H9 (cell line): ENCODE data around the gene OGFOD2. TPM values are rescaled to one million over a fixed set of nuclear protein-coding genes. Genes with fewer than 3 reads are reported as not detected.

ENCODE experiments used
- DNase-seq: peaks from one replicate; pipeline ENCODE4 v3.0.0-alpha.2; 2017
- H2AFZ ChIP-seq: one replicate; pipeline ENCODE4 v1.6.1; 2013; ENCODE audit warnings: mild to moderate bottlenecking, low read length, control low read depth, moderate library complexity
- H2AK5ac ChIP-seq: 2 replicates; pipeline ENCODE4 v1.6.1; 2013; ENCODE audit warnings: low read length, control low read depth, mixed read lengths; ENCODE audit not compliant: insufficient read length
- H2BK120ac ChIP-seq: one replicate; pipeline ENCODE4 v1.6.1; 2013; ENCODE audit warnings: low read depth, mild to moderate bottlenecking, low read length, control low read depth, inconsistent platforms; ENCODE audit not compliant: poor library complexity, severe bottlenecking
- H2BK12ac ChIP-seq: 2 replicates; pipeline ENCODE4 v1.6.1; 2013; ENCODE audit warnings: low read length, control low read depth, mixed read lengths, low read depth; ENCODE audit not compliant: insufficient read length
- H2BK15ac ChIP-seq: 2 replicates; pipeline ENCODE4 v1.6.1; 2013; ENCODE audit warnings: low read depth, low read length, control low read depth
- H2BK20ac ChIP-seq: one replicate; pipeline ENCODE4 v1.6.1; 2013; ENCODE audit warnings: low read depth, mild to moderate bottlenecking, low read length, control low read depth, inconsistent platforms; ENCODE audit not compliant: poor library complexity, severe bottlenecking
- H2BK5ac ChIP-seq: 2 replicates; pipeline ENCODE4 v1.6.1; 2013; ENCODE audit warnings: low read length, control low read depth, mixed read lengths; ENCODE audit not compliant: insufficient read length
- H3K14ac ChIP-seq: 2 replicates; pipeline ENCODE4 v1.6.1; 2013; ENCODE audit warnings: low read length, control low read depth; ENCODE audit not compliant: insufficient read depth
- H3K18ac ChIP-seq: 2 replicates; pipeline ENCODE4 v1.6.1; 2013; ENCODE audit warnings: low read depth, mild to moderate bottlenecking, mixed read lengths, low read length, control low read depth; ENCODE audit not compliant: insufficient read length
- H3K23ac ChIP-seq: 2 replicates; pipeline ENCODE4 v1.6.1; 2013; ENCODE audit warnings: low read length, control low read depth, mixed read lengths, low read depth; ENCODE audit not compliant: insufficient read length
- H3K23me2 ChIP-seq: 2 replicates; pipeline ENCODE4 v1.6.1; 2013; ENCODE audit warnings: low read depth, mild to moderate bottlenecking, mixed read lengths, low read length, control low read depth; ENCODE audit not compliant: insufficient read length, poor library complexity, severe bottlenecking
- H3K27ac ChIP-seq: 2 replicates; pipeline ENCODE4 v1.5.1; 2013; ENCODE audit warnings: low read length, control low read depth, mixed read lengths, low read depth; ENCODE audit not compliant: insufficient read length
- H3K27me3 ChIP-seq: 2 replicates; pipeline ENCODE4 v1.6.1; 2013; ENCODE audit warnings: low read length, control low read depth, inconsistent platforms; ENCODE audit not compliant: insufficient read depth
- H3K4ac ChIP-seq: 2 replicates; pipeline ENCODE4 v1.6.1; 2013; ENCODE audit warnings: low read depth, mild to moderate bottlenecking, control low read depth, inconsistent platforms, low read length, moderate library complexity
- H3K4me1 ChIP-seq: 2 replicates; pipeline ENCODE4 v1.6.1; 2013; ENCODE audit warnings: low read length, control low read depth, inconsistent platforms; ENCODE audit not compliant: insufficient read depth
- H3K4me2 ChIP-seq: 2 replicates; pipeline ENCODE4 v1.6.1; 2013; ENCODE audit warnings: low read length, control low read depth, mixed read lengths; ENCODE audit not compliant: insufficient read length, insufficient read depth
- H3K56ac ChIP-seq: 2 replicates; pipeline ENCODE4 v1.6.1; 2013; ENCODE audit warnings: low read depth, mild to moderate bottlenecking, mixed read lengths, low read length, control low read depth; ENCODE audit not compliant: insufficient read length
- H3K79me1 ChIP-seq: 2 replicates; pipeline ENCODE4 v1.6.1; 2013; ENCODE audit warnings: low read depth, mild to moderate bottlenecking, moderate library complexity, low read length, control low read depth, inconsistent platforms; ENCODE audit not compliant: insufficient read depth, poor library complexity, severe bottlenecking
- H3K79me2 ChIP-seq: 2 replicates; pipeline ENCODE4 v1.6.1; 2013; ENCODE audit warnings: low read length, control low read depth, inconsistent platforms; ENCODE audit not compliant: insufficient read depth
- H3K9ac ChIP-seq: 2 replicates; pipeline ENCODE4 v1.6.1; 2013; ENCODE audit warnings: low read length, control low read depth, mixed read lengths; ENCODE audit not compliant: insufficient read length; ENCODE audit errors: extremely low read depth
- H3K9me3 ChIP-seq: one replicate; pipeline ENCODE4 v1.6.1; 2013; ENCODE audit warnings: low read depth, low read length, inconsistent platforms; ENCODE audit not compliant: control insufficient read depth
- H3T11ph ChIP-seq: one replicate; pipeline ENCODE4 v1.6.1; 2013; ENCODE audit warnings: mild to moderate bottlenecking, low read length, control low read depth, inconsistent platforms
- H4K20me1 ChIP-seq: one replicate; pipeline ENCODE4 v1.6.1; 2013; ENCODE audit not compliant: control insufficient read depth, insufficient read length, insufficient read depth
- H4K5ac ChIP-seq: 2 replicates; pipeline ENCODE4 v1.6.1; 2013; ENCODE audit warnings: low read depth, mild to moderate bottlenecking, mixed read lengths, low read length, control low read depth; ENCODE audit not compliant: insufficient read length
- H4K8ac ChIP-seq: replicated peaks from 2 replicates; pipeline ENCODE4 v1.6.1; 2013; ENCODE audit warnings: low read length, control low read depth, mixed read lengths, low read depth; ENCODE audit not compliant: insufficient read length
- H4K91ac ChIP-seq: 2 replicates; pipeline ENCODE4 v1.6.1; 2013; ENCODE audit warnings: low read depth, mild to moderate bottlenecking, moderate library complexity, mixed read lengths, low read length, control low read depth; ENCODE audit not compliant: insufficient read length
- H3K27ac Mint-ChIP-seq, 3 experiments: 2 replicates in 2 of 3; 3 replicates in 1 of 3; pipeline ENCODE4 v1.8.0; 2020 to 2021; ENCODE audit warnings: mixed read lengths in 3 of 3, mild to moderate bottlenecking in 1 of 3, moderate library complexity in 1 of 3
- H3K27me3 Mint-ChIP-seq: 2 replicates; pipeline ENCODE4 v1.8.0; 2021; ENCODE audit warnings: low read depth, mild to moderate bottlenecking, moderate library complexity, mixed read lengths
- H3K36me3 Mint-ChIP-seq, 3 experiments: 2 replicates in 2 of 3; 3 replicates in 1 of 3; pipeline ENCODE4 v1.8.0; 2020 to 2021; ENCODE audit warnings: low read depth in 3 of 3, mixed read lengths in 3 of 3; ENCODE audit not compliant: insufficient read depth in 1 of 3
- H3K4me1 Mint-ChIP-seq, 2 experiments: 2 replicates each; pipeline ENCODE4 v1.8.0; 2020; ENCODE audit warnings: mixed read lengths in 2 of 2
- H3K4me3 Mint-ChIP-seq, 2 experiments: 2 replicates in 1 of 2; 3 replicates in 1 of 2; pipeline ENCODE4 v1.8.0; 2020 to 2021; ENCODE audit warnings: mild to moderate bottlenecking in 2 of 2, mixed read lengths in 2 of 2, moderate library complexity in 1 of 2
- H3K9me3 Mint-ChIP-seq, 2 experiments: 2 replicates in 1 of 2; 3 replicates in 1 of 2; pipeline ENCODE4 v1.8.0; 2020; ENCODE audit warnings: mild to moderate bottlenecking in 2 of 2, mixed read lengths in 2 of 2, moderate library complexity in 1 of 2
- WGBS: extraction: QIAGEN DNeasy Blood & Tissue Kit; methylation state at CpG from one replicate; pipeline ENCODE4 v1.1.7; 2013; ENCODE audit warnings: missing lambda C conversion rate, low lambda C conversion rate, mixed read lengths; ENCODE audit not compliant: insufficient read length; ENCODE audit errors: extremely low coverage; 5-methylcytosine and 5-hydroxymethylcytosine counted together
- total RNA-seq: library from RNA; stranded (reverse); gene quantifications from 2 replicates; pipeline ENCODE4 v1.2.1, GENCODE V29; 2021
- TF ChIP-seq, protein P1 (sequence below): fragments of 200-600 bp; sonication (generic); conservative IDR thresholded peaks from 3 replicates; pipeline ENCODE4 v1.8.0; 2021; ENCODE audit warnings: antibody characterized with exemption, mild to moderate bottlenecking

OGFOD2 gene
- total RNA-seq, 1 experiment from 2014 or later: 14.7 TPM

DNA sequence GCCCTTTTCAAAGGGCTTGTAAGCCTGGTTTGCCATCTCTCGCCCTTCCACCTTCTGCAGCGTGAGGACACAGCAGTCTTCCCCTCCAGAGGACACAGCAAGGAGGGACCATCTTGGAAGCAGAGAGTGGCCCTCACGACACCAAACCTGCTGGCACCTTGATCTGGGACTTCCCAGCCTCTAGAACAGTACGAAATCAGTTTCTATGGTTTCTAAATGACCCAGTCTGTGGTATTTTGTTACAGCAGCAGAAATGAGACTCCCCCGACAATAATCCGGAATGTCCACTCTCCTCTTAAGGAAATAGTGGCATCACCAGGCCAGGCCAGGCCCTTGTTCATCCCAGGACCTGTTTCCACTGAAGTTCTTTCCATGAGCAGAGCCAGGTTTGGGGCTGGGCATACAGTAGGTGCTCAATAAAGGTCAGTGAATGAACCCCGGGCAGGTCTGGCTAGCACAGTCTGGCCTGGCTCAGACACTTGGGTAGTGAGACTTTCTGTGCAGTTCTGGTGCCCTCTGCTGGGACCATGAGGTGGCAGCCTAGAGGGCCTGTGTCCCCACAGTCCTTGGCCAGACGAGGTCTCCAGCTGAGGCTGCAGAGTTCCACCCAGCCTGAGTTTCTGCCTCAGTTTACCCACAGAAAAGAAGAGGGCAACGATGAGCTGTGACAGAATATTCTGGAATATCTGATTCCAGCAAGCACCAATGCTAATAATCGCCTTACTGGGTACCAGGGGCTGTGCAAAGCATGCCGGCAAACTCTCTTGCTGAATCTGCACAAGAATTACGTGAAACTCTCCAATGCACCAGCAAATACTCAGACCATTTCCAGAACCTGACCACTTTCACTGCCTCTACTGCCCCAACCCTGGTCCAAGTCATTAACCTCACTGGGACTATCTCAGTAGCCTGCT, 22.8 kb upstream of the OGFOD2 start:
- Histone ChIP-seq H3K4me2 (no peak overlapping the region), H4K8ac (no peak overlapping the region), H2AFZ (no peak overlapping the region), H2BK20ac (no peak overlapping the region), H3K27ac (no peak overlapping the region), H2BK12ac (no peak overlapping the region), H2AK5ac (no peak overlapping the region), H3K9ac (no peak overlapping the region), H3K14ac (no peak overlapping the region), H3K23me2 (no peaks in the 10 kb centered on the region), H3T11ph (no peak overlapping the region), H3K79me2 (no peaks in the 10 kb centered on the region), H3K79me1 (no peaks in the 10 kb centered on the region), H3K4me1 (no peaks in the 10 kb centered on the region), H4K5ac (no peak overlapping the region), H3K23ac (no peak overlapping the region), H2BK15ac (no peak overlapping the region), H4K91ac (no peak overlapping the region), H3K9me3 (no peaks in the 10 kb centered on the region), H3K4ac (no peak overlapping the region), H3K27me3 (no peaks in the 10 kb centered on the region), H3K56ac (no peak overlapping the region), H2BK5ac (no peak overlapping the region), H4K20me1 (peaks cover 3% of the 10 kb centered on the region), H3K18ac (no peak overlapping the region), H2BK120ac (no peak overlapping the region)
- Mint-ChIP-seq H3K9me3 (no peaks in the 10 kb centered on the region), H3K27ac (no peak overlapping the region; a peak in 1 of 7 replicates), H3K36me3 (no peaks in the 10 kb centered on the region), H3K4me3 (no peak overlapping the region), H3K27me3 (peaks cover 46% of the 10 kb centered on the region), H3K4me1 (peaks cover 0 to 2% of the 10 kb centered on the region in 2 experiments; a peak in 1 of 4 replicates)
- WGBS: no CpG with 5 or more reads among the region's 12 CpGs
- peak; percentile 76 for DNase-seq
- TF ChIP-seq, protein P1, sequence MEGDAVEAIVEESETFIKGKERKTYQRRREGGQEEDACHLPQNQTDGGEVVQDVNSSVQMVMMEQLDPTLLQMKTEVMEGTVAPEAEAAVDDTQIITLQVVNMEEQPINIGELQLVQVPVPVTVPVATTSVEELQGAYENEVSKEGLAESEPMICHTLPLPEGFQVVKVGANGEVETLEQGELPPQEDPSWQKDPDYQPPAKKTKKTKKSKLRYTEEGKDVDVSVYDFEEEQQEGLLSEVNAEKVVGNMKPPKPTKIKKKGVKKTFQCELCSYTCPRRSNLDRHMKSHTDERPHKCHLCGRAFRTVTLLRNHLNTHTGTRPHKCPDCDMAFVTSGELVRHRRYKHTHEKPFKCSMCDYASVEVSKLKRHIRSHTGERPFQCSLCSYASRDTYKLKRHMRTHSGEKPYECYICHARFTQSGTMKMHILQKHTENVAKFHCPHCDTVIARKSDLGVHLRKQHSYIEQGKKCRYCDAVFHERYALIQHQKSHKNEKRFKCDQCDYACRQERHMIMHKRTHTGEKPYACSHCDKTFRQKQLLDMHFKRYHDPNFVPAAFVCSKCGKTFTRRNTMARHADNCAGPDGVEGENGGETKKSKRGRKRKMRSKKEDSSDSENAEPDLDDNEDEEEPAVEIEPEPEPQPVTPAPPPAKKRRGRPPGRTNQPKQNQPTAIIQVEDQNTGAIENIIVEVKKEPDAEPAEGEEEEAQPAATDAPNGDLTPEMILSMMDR: peak; percentile 88
